Measurements from ENCODE around the gene LHPP.

The LHPP gene

DNA sequence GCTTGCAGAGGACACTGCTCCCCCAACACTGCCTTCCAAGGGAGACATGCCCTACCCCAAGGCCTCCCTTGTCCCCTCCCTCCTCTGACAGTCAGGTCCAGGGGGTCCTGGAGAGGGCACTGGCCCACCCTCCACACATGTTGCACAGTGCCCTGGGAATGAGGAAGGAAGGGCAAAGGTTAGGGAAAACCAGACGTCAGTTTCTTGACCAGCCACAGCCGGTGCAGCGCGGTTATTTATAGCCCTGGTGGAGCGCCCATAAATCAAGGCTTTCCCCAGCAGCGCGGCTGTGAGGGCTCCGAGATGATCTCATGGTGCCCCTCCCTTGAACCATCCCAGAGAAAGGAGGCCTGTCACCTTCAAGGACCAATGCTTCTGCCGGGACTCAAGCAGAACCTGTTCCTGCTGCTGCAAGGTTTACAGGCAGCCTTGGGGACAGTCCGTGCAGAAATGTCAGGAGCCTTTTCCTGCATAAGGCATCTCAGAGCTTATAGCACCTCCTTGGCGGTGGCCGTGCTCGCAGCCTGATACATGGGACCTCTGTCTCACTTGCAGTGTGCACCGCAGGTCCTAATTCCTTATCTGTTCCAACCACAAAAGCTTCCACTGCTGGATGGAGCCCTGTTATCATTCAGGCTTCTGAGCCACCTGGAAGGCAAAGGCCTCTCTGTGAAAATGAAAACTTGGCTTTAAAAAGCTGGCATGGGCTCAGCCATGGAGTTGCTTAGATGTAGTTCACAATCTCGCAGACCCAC lies 127.3 kb downstream of the LHPP start:
- H3K27ac ChIP-seq (ENCODE audit: poor library complexity, severe bottlenecking) = no peak overlapping the region
- DNase-seq (ENCODE audit: low spot score) (no peak), ATAC-seq (ENCODE audit: low read depth) (no peak)
- no peaks in the 10 kb centered on the region for H3K36me3 ChIP-seq (ENCODE audit: low read depth)
- no peaks in the 10 kb centered on the region for H3K27me3 ChIP-seq (ENCODE audit: insufficient read depth, poor library complexity, severe bottlenecking)
- H3K4me1 ChIP-seq (ENCODE audit: insufficient read depth, poor library complexity, severe bottlenecking) = no peaks in the 10 kb centered on the region
- TF ChIP-seq, protein P1, sequence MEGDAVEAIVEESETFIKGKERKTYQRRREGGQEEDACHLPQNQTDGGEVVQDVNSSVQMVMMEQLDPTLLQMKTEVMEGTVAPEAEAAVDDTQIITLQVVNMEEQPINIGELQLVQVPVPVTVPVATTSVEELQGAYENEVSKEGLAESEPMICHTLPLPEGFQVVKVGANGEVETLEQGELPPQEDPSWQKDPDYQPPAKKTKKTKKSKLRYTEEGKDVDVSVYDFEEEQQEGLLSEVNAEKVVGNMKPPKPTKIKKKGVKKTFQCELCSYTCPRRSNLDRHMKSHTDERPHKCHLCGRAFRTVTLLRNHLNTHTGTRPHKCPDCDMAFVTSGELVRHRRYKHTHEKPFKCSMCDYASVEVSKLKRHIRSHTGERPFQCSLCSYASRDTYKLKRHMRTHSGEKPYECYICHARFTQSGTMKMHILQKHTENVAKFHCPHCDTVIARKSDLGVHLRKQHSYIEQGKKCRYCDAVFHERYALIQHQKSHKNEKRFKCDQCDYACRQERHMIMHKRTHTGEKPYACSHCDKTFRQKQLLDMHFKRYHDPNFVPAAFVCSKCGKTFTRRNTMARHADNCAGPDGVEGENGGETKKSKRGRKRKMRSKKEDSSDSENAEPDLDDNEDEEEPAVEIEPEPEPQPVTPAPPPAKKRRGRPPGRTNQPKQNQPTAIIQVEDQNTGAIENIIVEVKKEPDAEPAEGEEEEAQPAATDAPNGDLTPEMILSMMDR (IDR thresholded peaks at IDR 0.05; ENCODE audit: poor library complexity, severe bottlenecking) = no peak
- H3K4me3 ChIP-seq (ENCODE audit: severe bottlenecking) = no peak overlapping the region
- H3K9me3 ChIP-seq (ENCODE audit: severe bottlenecking) = no peaks in the 10 kb centered on the region

DNA sequence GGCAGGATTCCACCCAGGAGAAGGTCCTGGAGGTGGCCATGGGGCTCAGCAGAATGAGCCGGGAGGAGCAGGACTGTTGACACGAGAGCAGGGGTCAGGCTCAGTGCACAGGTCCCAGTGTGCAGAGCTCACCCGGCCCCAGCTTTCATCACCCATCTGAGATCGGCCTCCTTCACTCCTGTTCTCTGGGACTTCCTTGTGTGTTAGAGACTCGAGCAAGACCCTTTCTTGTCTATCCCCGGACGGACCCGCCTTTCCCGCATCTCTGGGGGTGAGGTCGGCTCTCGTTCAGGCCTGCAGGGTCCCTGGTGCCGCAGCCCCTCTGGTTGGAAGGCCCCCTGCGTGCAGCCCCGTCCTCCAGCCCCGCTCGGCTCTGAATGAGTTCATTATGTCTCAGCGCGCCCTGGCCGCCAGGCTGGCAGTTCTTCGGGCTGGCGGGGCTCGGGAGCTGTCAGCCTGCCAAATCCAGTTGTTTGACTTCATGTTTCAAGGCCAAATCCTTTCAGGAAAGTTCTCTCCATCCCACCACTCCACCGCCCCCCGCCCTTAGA lies 127.9 kb downstream of the LHPP start:
- H3K4me3 ChIP-seq (ENCODE audit: severe bottlenecking) = no peak overlapping the region
- TF ChIP-seq, protein P1 (IDR thresholded peaks at IDR 0.05; ENCODE audit: poor library complexity, severe bottlenecking) = no peak
- no peaks in the 10 kb centered on the region for H3K27me3 ChIP-seq (ENCODE audit: insufficient read depth, poor library complexity, severe bottlenecking)
- no peak for ATAC-seq (ENCODE audit: low read depth)
- H3K27ac ChIP-seq (ENCODE audit: poor library complexity, severe bottlenecking) = no peak overlapping the region
- H3K9me3 ChIP-seq (ENCODE audit: severe bottlenecking) = no peaks in the 10 kb centered on the region
- no peaks in the 10 kb centered on the region for H3K36me3 ChIP-seq (ENCODE audit: low read depth)
- DNase-seq (ENCODE audit: low spot score) = no peak
- no peaks in the 10 kb centered on the region for H3K4me1 ChIP-seq (ENCODE audit: insufficient read depth, poor library complexity, severe bottlenecking)

DNA sequence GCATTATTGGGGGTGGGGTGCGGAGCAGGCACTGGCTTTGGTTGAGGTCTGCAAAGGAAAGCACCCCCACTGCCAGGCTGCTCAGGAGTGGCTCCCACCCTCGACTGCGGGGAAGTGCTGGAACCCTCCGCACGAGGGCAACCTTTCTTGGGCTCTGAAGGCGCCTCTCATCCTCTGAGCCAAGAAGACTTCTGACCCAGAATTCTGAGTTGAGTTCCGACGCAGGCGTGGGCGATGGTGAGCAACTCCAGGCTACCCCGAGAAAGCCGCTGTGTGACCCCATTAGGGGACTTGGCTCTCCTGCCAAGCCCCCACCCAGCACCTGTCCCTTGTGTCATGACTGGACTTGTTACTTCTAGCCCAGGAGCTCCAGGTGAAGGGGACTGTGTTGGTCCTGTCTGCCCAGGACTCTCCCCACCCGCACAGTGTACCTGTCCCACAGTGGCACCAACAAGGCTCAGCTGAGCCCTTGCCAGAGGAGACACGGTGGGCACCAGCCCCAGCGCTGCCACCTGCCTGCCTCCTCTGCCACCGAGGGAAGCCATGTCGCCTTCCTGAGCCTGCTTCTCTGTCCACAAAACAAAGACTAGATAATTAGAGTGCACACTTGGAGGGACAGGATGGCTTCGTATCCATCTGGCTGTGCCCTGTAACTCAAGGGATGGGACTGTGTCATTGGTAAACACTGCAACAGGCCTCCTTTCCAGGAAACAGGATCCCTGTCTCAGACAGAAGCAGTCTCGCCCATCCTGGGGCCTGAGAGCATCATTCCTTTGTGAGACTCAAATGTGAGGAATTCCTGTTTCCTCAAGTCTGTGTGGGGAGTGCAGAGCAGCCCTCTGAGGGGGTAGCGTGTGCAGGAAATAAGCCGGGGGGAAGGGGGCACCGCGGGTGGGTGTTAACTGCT lies 128.8 kb downstream of the LHPP start:
- DNase-seq (ENCODE audit: low spot score) (no peak), ATAC-seq (ENCODE audit: low read depth) (no peak)
- H3K9me3 ChIP-seq (ENCODE audit: severe bottlenecking) = no peaks in the 10 kb centered on the region
- TF ChIP-seq, protein P1 (IDR thresholded peaks at IDR 0.05; ENCODE audit: poor library complexity, severe bottlenecking) = no peak
- no peaks in the 10 kb centered on the region for H3K27me3 ChIP-seq (ENCODE audit: insufficient read depth, poor library complexity, severe bottlenecking)
- no peaks in the 10 kb centered on the region for H3K36me3 ChIP-seq (ENCODE audit: low read depth)
- no peak overlapping the region for H3K27ac ChIP-seq (ENCODE audit: poor library complexity, severe bottlenecking)
- no peak overlapping the region for H3K4me3 ChIP-seq (ENCODE audit: severe bottlenecking)
- no peaks in the 10 kb centered on the region for H3K4me1 ChIP-seq (ENCODE audit: insufficient read depth, poor library complexity, severe bottlenecking)

DNA sequence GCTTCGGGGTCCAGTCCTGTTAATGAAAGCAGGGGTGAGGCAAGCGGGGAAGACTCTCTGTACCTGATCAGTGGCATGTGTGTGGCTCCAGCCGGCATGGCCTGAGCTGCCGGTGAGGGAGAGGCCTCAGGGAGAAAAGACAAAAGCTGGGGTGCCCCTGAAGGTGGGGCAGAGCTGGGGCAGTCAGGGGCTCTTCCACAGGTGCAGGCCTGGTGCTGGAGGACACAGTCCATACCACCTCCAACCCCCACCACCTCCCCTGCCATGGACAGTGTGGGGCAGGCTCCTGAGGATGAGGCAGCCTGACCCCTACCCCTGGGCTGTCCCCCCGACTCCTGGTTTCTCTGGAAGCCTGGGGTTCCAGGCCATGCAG lies 129.5 kb downstream of the LHPP start:
- Histone ChIP-seq H3K4me1 (ENCODE audit: insufficient read depth, poor library complexity, severe bottlenecking) (no peaks in the 10 kb centered on the region), H3K9me3 (ENCODE audit: severe bottlenecking) (no peaks in the 10 kb centered on the region), H3K27me3 (ENCODE audit: insufficient read depth, poor library complexity, severe bottlenecking) (no peaks in the 10 kb centered on the region), H3K36me3 (ENCODE audit: low read depth) (no peaks in the 10 kb centered on the region), H3K27ac (ENCODE audit: poor library complexity, severe bottlenecking) (no peak overlapping the region), H3K4me3 (ENCODE audit: severe bottlenecking) (no peak overlapping the region)
- TF ChIP-seq, protein P1 (IDR thresholded peaks at IDR 0.05; ENCODE audit: poor library complexity, severe bottlenecking) = no peak
- DNase-seq (ENCODE audit: low spot score) (no peak), ATAC-seq (ENCODE audit: low read depth) (no peak)
